Activated naive CD8-positive, alpha-beta T cell treated with anti-CD3 and anti-CD28 coated beads for 36 hours (primary cell): Measurements from ENCODE around the gene LUZP2. TPM values are rescaled to one million over a fixed set of nuclear protein-coding genes. Genes with fewer than 3 reads are reported as not detected.

Experiments used
- DNase-seq: peaks from one replicate; pipeline ENCODE4 v3.0.0; 2021
- H3K27ac Mint-ChIP-seq: one replicate; pipeline ENCODE4 v1.8.0; 2022; ENCODE audit warnings: mild to moderate bottlenecking, moderate library complexity, mixed read lengths
- H3K27me3 Mint-ChIP-seq: one replicate; pipeline ENCODE4 v1.8.0; 2022; ENCODE audit warnings: mild to moderate bottlenecking, mixed read lengths
- H3K36me3 Mint-ChIP-seq: one replicate; pipeline ENCODE4 v1.8.0; 2021; ENCODE audit warnings: mild to moderate bottlenecking, mixed read lengths
- H3K4me1 Mint-ChIP-seq: one replicate; pipeline ENCODE4 v1.8.0; 2021; ENCODE audit warnings: mixed read lengths
- H3K4me3 Mint-ChIP-seq: one replicate; pipeline ENCODE4 v1.8.0; 2022; ENCODE audit warnings: mild to moderate bottlenecking, moderate library complexity, mixed read lengths
- H3K9me3 Mint-ChIP-seq: one replicate; pipeline ENCODE4 v1.8.0; 2022; ENCODE audit warnings: mixed read lengths
- total RNA-seq, 2 experiments: library from RNA; stranded (reverse); gene quantifications; one replicate each; pipeline ENCODE4 v1.2.3, GENCODE V29; 2021

LUZP2 gene
- total RNA-seq, 2 experiments from 2014 or later, result not detected

DNA sequence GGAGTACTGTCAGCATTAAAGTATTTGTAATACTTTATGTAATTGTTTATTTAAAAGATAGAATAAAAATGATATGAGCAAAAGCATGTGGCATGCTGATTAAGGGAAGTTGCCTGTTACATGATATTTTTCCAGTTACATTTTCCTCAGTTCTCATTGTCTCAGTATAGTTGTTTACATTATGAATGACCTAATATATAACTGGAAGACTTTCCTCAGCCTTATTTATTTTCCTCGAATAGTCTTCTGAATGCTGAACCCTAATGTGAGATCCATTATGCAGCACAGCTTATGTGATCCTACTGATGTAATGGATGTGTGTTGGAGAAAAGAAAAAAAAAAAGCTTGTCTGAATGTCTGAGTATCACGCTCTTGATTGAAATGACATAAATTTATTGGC, 95.5 kb downstream of the LUZP2 start:
- no peaks in the 10 kb centered on the region for H3K36me3 Mint-ChIP-seq
- no peaks in the 10 kb centered on the region for H3K4me1 Mint-ChIP-seq
- no peaks in the 10 kb centered on the region for H3K9me3 Mint-ChIP-seq
- no peak for DNase-seq
- H3K27ac Mint-ChIP-seq, result no peak overlapping the region
- no peak overlapping the region for H3K4me3 Mint-ChIP-seq
- H3K27me3 Mint-ChIP-seq, result no peaks in the 10 kb centered on the region

GRCh38 chr11:24593332-24593731, 96.5 kb downstream of the LUZP2 start:
- Mint-ChIP-seq H3K4me3 (no peak overlapping the region), H3K27ac (no peak overlapping the region), H3K4me1 (no peaks in the 10 kb centered on the region), H3K9me3 (no peaks in the 10 kb centered on the region), H3K27me3 (no peaks in the 10 kb centered on the region), H3K36me3 (no peaks in the 10 kb centered on the region)
- no peak for DNase-seq

DNA sequence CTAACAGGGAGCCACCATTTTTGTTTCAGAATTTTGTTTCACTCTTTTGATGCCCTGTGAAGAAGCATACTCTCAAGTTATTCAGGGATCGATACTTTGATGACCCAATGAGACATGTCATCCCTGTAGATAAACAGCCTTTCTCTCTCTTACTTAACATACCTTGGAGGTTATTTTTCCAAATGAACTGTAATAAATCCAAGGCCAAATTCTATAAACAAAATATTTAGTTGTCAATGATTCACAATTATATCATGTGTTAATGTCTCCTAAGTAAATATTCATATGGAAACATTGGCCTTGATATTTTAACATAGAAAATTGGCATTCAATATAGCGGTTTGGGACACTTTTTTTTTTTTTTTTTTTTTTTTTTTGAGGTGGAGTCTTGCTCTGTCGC, 97.5 kb downstream of the LUZP2 start:
- no peak for DNase-seq
- Mint-ChIP-seq H3K4me1 (no peaks in the 10 kb centered on the region), H3K4me3 (no peak overlapping the region), H3K27ac (no peak overlapping the region), H3K9me3 (no peaks in the 10 kb centered on the region), H3K27me3 (no peaks in the 10 kb centered on the region), H3K36me3 (no peaks in the 10 kb centered on the region)

DNA sequence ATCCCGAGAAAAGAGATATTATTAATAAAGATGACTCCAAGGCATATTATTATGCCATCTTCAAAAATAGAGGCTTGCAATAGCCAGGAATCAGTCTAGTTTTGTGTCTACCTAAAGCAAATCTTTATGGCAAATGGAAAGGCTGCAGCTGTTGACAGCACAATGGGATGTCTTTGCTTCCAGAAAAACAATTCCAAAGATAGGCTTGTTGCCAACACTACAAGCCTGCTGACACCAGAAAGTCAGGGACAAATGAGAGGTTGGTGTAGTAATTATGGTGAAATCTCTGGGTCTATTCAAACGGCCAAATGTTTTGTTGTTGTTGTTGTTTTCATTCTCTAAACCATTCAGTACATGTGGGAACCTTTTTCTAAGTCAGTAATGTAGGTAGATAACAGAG, 101.8 kb downstream of the LUZP2 start:
- Mint-ChIP-seq H3K27me3 (no peaks in the 10 kb centered on the region), H3K9me3 (no peaks in the 10 kb centered on the region), H3K27ac (no peak overlapping the region), H3K4me1 (no peaks in the 10 kb centered on the region), H3K36me3 (no peaks in the 10 kb centered on the region), H3K4me3 (no peak overlapping the region)
- DNase-seq, result no peak

DNA sequence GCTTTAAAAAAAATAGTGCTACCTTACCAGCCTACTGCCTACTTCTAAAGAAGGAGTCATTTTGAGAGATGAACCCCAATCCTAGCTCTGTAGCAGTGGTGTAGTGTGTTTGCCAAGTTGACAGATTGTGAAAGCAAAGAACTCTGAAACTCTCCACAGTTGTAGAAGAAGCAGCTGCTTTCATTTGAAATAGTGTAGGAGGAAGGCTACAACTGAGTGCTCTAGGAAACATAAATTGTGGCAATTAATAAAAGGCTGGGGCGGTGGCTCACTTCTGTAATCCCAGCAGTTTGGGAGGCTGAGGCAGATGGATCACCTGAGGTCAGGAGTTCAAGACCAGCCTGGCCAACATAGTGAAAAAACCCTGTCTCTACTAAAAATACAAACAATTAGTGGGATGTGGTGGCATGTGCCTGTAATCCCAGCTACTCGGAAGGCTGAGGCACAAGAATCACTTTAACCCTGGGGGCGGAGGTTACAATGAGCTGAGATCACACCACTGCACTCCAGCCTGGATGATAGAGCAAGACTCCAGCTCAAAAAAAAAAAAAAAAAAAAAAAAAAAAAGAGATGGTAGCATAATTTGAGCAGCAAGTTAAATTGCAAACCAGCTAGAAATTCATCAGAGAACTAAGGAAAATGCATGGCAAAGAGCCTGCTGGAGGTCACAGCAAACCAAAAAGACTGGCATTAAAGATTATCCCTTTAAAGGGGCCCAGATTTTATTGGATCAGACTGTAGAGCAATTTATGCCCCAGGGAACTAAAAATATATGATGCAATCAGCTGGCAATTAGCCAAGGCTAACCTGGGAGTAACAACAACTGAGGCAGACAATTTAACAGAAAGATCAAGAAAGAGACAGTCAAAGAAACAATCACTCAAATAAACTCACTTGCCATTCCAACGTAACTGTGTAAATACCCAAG, 112.6 kb downstream of the LUZP2 start:
- Mint-ChIP-seq H3K4me1 (no peaks in the 10 kb centered on the region), H3K4me3 (no peak overlapping the region), H3K27me3 (no peaks in the 10 kb centered on the region), H3K27ac (no peak overlapping the region), H3K9me3 (peaks cover 4% of the 10 kb centered on the region), H3K36me3 (no peaks in the 10 kb centered on the region)
- no peak for DNase-seq

DNA sequence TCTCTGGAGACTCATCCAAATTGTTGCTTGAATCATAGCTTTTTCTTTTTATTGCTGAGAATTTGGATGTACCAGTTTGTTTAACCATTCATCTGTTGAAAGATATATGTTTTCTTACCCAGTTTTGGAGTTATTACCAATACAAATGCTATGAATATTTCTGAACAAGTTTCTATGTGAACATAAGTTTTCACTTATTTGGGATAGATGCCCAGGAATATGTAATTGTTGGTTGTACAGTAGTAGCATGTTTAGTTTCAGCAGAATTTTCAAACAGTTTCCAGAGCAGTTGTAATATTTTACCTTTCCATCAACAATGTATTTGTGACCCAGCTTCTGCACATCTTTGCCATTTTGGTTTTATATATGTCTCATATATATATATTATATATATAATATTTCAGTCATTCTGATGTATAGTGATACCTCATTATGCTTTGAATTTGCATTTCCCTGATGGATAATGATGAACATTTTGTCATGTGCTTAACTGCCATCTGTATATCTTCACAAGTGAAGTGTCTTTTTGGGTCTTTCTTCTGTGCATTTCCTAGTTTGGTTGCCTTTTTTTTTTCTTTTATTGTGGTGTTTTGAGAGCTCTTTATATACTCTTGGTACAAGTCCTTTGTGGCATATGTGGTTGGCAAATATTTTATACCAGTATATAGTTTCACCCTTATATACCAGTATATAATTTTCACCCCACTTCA, 118.8 kb downstream of the LUZP2 start:
- H3K27ac Mint-ChIP-seq, result no peak overlapping the region
- peaks cover 8% of the 10 kb centered on the region for H3K9me3 Mint-ChIP-seq
- DNase-seq, result no peak
- no peak overlapping the region for H3K4me3 Mint-ChIP-seq
- H3K4me1 Mint-ChIP-seq, result no peaks in the 10 kb centered on the region
- no peaks in the 10 kb centered on the region for H3K36me3 Mint-ChIP-seq
- no peaks in the 10 kb centered on the region for H3K27me3 Mint-ChIP-seq

DNA sequence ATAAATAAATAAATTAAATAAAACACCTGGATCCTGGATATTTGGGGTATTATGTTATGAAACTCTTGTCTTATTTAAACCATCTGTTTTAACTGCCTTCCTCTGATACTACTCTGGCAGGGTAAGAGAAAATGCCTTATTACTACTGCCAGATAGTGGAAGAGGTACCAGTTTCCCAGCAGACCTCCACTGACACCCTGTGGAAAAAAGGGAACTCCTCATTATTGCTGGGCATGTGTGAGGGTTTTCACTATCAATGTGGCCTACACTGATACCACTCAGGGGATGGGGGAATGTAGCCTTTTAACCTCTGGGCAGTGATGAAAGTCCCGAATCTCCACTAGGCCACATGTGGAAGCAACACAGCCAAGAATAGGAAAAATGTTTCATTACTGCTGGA, 121.0 kb downstream of the LUZP2 start:
- peaks cover 6% of the 10 kb centered on the region for H3K9me3 Mint-ChIP-seq
- no peaks in the 10 kb centered on the region for H3K27me3 Mint-ChIP-seq
- H3K27ac Mint-ChIP-seq, result no peak overlapping the region
- H3K4me1 Mint-ChIP-seq, result no peaks in the 10 kb centered on the region
- DNase-seq, result no peak
- no peak overlapping the region for H3K4me3 Mint-ChIP-seq
- no peaks in the 10 kb centered on the region for H3K36me3 Mint-ChIP-seq

GRCh38 chr11:24619900-24620299, 123.0 kb downstream of the LUZP2 start:
- Mint-ChIP-seq H3K36me3 (no peaks in the 10 kb centered on the region), H3K4me3 (no peak overlapping the region), H3K4me1 (no peaks in the 10 kb centered on the region), H3K27me3 (no peaks in the 10 kb centered on the region), H3K9me3 (peaks cover 6% of the 10 kb centered on the region), H3K27ac (no peak overlapping the region)
- no peak for DNase-seq

DNA sequence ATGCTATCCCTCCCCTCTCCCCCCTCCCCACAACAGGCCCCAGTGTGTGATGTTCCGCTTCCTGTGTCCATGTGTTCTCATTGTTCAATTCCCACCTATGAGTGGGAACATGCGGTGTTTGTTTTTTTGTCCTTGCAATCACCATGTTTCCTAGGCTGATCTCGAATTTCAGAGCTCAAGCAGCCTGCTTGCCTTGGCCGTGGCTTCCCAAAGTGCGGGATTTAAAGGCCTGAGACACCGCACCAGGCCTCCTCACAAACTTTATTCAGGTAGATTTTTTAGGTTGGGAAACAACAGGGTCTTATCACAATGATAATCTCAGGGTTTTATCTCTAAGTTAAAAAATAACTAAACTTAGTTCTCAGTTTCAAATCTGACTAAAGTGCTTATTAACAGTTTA, 125.4 kb downstream of the LUZP2 start:
- no peaks in the 10 kb centered on the region for H3K27me3 Mint-ChIP-seq
- no peak for DNase-seq
- no peaks in the 10 kb centered on the region for H3K4me1 Mint-ChIP-seq

GRCh38 chr11:24623121-24623520, 126.3 kb downstream of the LUZP2 start:
- no peaks in the 10 kb centered on the region for H3K27me3 Mint-ChIP-seq
- H3K4me3 Mint-ChIP-seq, result no peak overlapping the region

More for the DNA sequence above, 125.4 kb downstream of the LUZP2 start:
- no peak overlapping the region for H3K27ac Mint-ChIP-seq
- no peaks in the 10 kb centered on the region for H3K36me3 Mint-ChIP-seq
- H3K9me3 Mint-ChIP-seq, result peaks cover 1% of the 10 kb centered on the region
- no peak overlapping the region for H3K4me3 Mint-ChIP-seq

GRCh38 chr11:24624432-24624831, 127.6 kb downstream of the LUZP2 start:
- Mint-ChIP-seq H3K36me3 (no peaks in the 10 kb centered on the region), H3K27me3 (no peaks in the 10 kb centered on the region), H3K4me3 (no peak overlapping the region), H3K4me1 (no peaks in the 10 kb centered on the region), H3K27ac (no peak overlapping the region), H3K9me3 (no peaks in the 10 kb centered on the region)
- DNase-seq, result no peak

More at GRCh38 chr11:24623121-24623520, 126.3 kb downstream of the LUZP2 start:
- DNase-seq, result no peak
- no peak overlapping the region for H3K27ac Mint-ChIP-seq
- H3K4me1 Mint-ChIP-seq, result no peaks in the 10 kb centered on the region
- no peaks in the 10 kb centered on the region for H3K36me3 Mint-ChIP-seq
- peaks cover 1% of the 10 kb centered on the region for H3K9me3 Mint-ChIP-seq

- no peaks in the 10 kb centered on the region for H3K4me1 Mint-ChIP-seq
- no peak overlapping the region for H3K27ac Mint-ChIP-seq
- H3K36me3 Mint-ChIP-seq, result no peaks in the 10 kb centered on the region
Observed at GRCh38 chr11:24625975-24626374, 129.1 kb downstream of the LUZP2 start.

GRCh38 chr11:24628224-24628776, 131.4 kb downstream of the LUZP2 start:
- no peaks in the 10 kb centered on the region for H3K4me1 Mint-ChIP-seq
- DNase-seq, result no peak
- no peaks in the 10 kb centered on the region for H3K36me3 Mint-ChIP-seq
- peaks cover 4% of the 10 kb centered on the region for H3K9me3 Mint-ChIP-seq
- no peak overlapping the region for H3K27ac Mint-ChIP-seq
- no peak overlapping the region for H3K4me3 Mint-ChIP-seq
- no peaks in the 10 kb centered on the region for H3K27me3 Mint-ChIP-seq

More at GRCh38 chr11:24625975-24626374, 129.1 kb downstream of the LUZP2 start:
- Mint-ChIP-seq H3K27me3 (no peaks in the 10 kb centered on the region), H3K9me3 (no peaks in the 10 kb centered on the region), H3K4me3 (no peak overlapping the region)
- DNase-seq, result no peak

DNA sequence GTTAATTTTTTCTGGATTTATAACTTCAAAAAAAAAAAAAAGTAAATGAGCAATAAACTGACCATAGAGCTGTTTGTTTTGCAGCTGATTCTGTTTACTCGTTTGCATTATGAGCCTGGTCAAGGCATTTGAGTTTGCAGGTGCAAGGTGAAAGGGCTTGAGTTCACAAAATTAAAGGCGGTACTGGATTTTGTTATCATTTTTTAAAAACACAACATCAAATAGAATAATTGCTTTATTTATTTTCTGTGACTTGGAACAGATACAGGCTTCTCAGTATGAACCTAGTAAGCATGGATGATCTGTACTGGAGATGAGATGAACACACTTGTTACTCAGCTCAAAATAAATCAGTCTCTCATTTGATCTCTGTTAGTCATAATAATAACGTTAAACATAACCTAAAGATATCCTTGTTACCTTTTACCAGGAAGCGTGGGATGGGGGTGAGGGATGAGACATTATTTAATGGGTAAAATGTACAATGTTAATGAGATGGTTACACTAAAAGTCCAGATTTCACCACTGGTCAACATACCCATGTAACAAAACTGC, 137.8 kb downstream of the LUZP2 start:
- no peak overlapping the region for H3K27ac Mint-ChIP-seq
- no peak for DNase-seq
- no peak overlapping the region for H3K4me3 Mint-ChIP-seq
- H3K36me3 Mint-ChIP-seq, result no peaks in the 10 kb centered on the region
- no peaks in the 10 kb centered on the region for H3K4me1 Mint-ChIP-seq
- H3K9me3 Mint-ChIP-seq, result peaks cover 5% of the 10 kb centered on the region
- H3K27me3 Mint-ChIP-seq, result no peaks in the 10 kb centered on the region

DNA sequence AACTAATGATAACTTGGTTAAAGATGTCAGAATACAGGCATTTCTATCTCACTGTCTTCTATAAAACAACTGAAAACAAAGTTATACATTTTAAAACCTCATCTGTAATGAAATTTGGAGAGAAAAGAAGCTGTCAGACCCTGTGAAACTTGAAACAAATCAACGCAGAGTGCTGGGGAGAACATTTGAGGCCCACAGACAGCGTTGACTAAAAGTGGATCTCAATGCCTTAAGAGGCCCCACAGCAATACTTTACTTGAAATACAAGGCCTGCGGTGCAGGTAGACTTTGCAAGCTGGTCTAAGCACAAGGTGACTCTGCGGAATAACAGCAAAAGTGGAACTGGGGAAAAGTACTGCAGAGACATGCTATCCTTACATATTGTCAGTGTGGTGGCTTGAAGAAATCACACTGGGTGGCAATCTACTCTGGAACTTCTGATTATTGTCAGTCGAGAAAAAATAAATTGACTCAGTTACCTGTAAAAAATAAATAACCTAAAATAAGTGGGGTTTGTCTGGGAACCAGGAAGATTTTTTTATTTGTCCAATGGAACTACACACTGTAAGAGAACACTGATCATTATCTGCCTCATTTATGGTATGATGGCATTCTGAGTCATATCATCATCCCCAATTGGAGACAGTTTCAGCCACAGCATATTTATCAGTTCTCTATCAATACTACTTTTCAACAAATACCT, 138.9 kb downstream of the LUZP2 start:
- H3K4me1 Mint-ChIP-seq, result no peaks in the 10 kb centered on the region
- DNase-seq, result no peak
- no peaks in the 10 kb centered on the region for H3K36me3 Mint-ChIP-seq
- no peaks in the 10 kb centered on the region for H3K27me3 Mint-ChIP-seq
- H3K27ac Mint-ChIP-seq, result no peak overlapping the region
- peaks cover 5% of the 10 kb centered on the region for H3K9me3 Mint-ChIP-seq
- H3K4me3 Mint-ChIP-seq, result no peak overlapping the region
